ENCODE measurements around the gene AQP12B. TPM values are rescaled to one million over a fixed set of nuclear protein-coding genes. Genes with fewer than 3 reads are reported as not detected.
A peak's percentile ranks its signal among the peaks of the same experiment; 100 is the strongest.
"Not testable (repeated sequence)": the region's sequence is repeated elsewhere in the genome, so short reads cannot be mapped to it uniquely, and the experiment has no call there.

AQP12B gene
- total RNA-seq, 2 donors from 2014 or later = not detected

- H3K36me3 Mint-ChIP-seq; DNase-seq (ENCODE audit: low spot score in 2 of 2); H3K27ac Mint-ChIP-seq; H3K9me3 Mint-ChIP-seq; ATAC-seq: not testable (repeated sequence)
Observed at GRCh38 chr2:240692583-240693561, 10.2 kb upstream of the AQP12B start.

DNA sequence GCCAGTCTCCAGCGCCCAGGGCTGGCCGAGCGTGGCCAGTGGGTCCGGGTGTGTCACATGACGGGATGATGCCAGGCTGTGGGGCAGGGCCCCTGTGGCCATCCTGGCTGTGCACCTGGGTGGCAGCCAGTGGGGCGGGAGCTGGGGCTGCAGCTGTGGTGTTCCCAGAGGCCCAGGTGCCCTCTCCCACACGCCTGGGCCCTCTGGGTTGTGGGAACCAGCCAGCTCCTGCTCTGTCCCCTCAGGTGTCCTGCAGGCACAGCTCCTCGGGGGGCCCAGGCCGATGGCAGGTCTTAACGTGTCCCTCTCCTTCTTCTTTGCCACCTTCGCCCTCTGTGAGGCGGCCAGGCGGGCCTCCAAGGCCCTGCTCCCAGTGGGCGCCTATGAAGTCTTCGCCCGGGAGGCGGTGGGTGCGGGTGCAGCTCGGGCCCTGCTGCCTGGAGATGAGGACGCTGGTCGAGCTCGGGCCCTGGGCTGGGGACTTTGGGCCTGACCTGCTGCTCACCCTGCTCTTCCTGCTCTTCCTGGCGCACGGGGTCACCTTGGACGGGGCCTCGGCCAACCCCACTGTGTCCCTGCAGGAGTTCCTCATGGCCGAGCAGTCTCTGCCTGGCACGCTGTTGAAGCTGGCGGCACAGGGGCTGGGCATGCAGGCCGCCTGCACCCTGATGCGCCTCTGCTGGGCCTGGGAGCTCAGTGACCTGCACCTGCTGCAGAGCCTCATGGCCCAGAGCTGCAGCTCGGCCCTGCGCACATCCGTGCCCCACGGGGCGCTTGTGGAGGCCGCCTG is 9.1 kb upstream of the AQP12B start, which contains the start of gene AQP12A:
Gene AQP12A, plus strand, starts transcription at position 236 of the 790 bp plus-strand sequence. Its CDS starts 48 bp downstream, at position 284.
- ATAC-seq; H3K27ac Mint-ChIP-seq; H3K36me3 Mint-ChIP-seq; H3K9me3 Mint-ChIP-seq; DNase-seq (ENCODE audit: low spot score in 2 of 2): not testable (repeated sequence)

GRCh38 chr2:240691075-240691427 is 8.4 kb upstream of the AQP12B start:
- ATAC-seq; H3K27ac Mint-ChIP-seq; H3K36me3 Mint-ChIP-seq; DNase-seq (ENCODE audit: low spot score in 2 of 2); H3K9me3 Mint-ChIP-seq: not testable (repeated sequence)

- not testable (repeated sequence) for DNase-seq (ENCODE audit: low spot score in 2 of 2); H3K36me3 Mint-ChIP-seq
Observed at GRCh38 chr2:240690421-240691074, 7.9 kb upstream of the AQP12B start.

GRCh38 chr2:240689975-240690374 is 7.3 kb upstream of the AQP12B start:
- DNase-seq (ENCODE audit: low spot score in 2 of 2) (no peak), ATAC-seq (no peak)
- Mint-ChIP-seq H3K36me3 (no peaks in the 10 kb centered on the region), H3K27ac (no peak overlapping the region), H3K9me3 (no peaks in the 10 kb centered on the region)

More at GRCh38 chr2:240690421-240691074, 7.9 kb upstream of the AQP12B start:
- H3K9me3 Mint-ChIP-seq, H3K27ac Mint-ChIP-seq: not testable (repeated sequence)
- ATAC-seq = peak; percentile 28 to 36

DNA sequence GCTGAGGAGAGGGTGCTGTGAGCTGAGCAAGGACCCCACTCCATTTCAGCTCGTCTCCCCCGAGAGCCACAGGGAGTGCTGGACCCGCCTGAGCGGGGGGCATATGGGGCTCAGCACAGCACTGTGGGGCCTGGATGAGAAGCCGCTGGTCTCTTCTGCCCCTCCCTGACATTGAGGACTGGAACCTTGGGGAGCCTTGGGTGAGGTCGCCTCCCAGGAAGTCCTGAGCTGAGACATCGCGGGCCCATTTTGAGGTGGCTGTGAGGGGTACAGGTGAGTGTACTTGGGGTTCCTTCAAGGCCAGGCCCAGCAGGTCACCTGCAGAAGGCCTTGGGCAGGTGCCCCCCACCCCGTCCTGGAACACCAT is 5.9 kb upstream of the AQP12B start:
- no peak for DNase-seq (ENCODE audit: low spot score in 2 of 2)
- H3K36me3 Mint-ChIP-seq = no peaks in the 10 kb centered on the region
- H3K9me3 Mint-ChIP-seq = no peaks in the 10 kb centered on the region
- H3K27ac Mint-ChIP-seq = no peak overlapping the region
- no peak for ATAC-seq

- no peak overlapping the region for H3K27ac Mint-ChIP-seq
- no peak for ATAC-seq
Observed at GRCh38 chr2:240687741-240688552, 5.3 kb upstream of the AQP12B start.

GRCh38 chr2:240687045-240687740 is 4.5 kb upstream of the AQP12B start:
- DNase-seq (ENCODE audit: low spot score in 2 of 2) = no peak
- ATAC-seq = no peak
- Mint-ChIP-seq H3K9me3 (no peaks in the 10 kb centered on the region), H3K27ac (no peak overlapping the region), H3K36me3 (no peaks in the 10 kb centered on the region)

More at GRCh38 chr2:240687741-240688552, 5.3 kb upstream of the AQP12B start:
- no peak for DNase-seq (ENCODE audit: low spot score in 2 of 2)
- Mint-ChIP-seq H3K9me3 (no peaks in the 10 kb centered on the region), H3K36me3 (no peaks in the 10 kb centered on the region)

DNA sequence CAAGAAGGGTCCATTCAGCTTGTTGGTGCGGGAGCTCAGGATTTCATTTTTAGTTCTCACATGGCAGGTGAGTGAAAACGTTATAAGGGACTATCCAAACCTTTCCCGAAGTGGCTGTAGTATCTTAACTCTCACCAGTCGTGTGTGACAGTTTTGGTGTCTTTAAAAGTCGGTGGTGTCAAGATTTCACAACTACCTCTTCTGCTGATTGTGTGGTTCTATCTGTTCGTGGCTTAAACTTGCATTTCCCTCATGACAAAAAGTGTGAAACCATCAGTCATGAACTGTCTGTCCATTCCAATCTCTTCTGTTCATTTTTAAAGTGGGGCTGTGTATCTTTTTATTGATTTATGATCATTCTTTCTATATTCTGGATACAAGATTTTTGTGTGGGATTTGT is 3.8 kb upstream of the AQP12B start:
- Mint-ChIP-seq H3K27ac (no peak overlapping the region), H3K9me3 (no peaks in the 10 kb centered on the region), H3K36me3 (no peaks in the 10 kb centered on the region)
- no peak for ATAC-seq
- DNase-seq (ENCODE audit: low spot score in 2 of 2) = no peak

GRCh38 chr2:240685771-240686371 is 3.2 kb upstream of the AQP12B start:
- Mint-ChIP-seq H3K36me3 (no peaks in the 10 kb centered on the region), H3K9me3 (no peaks in the 10 kb centered on the region), H3K27ac (no peak overlapping the region)
- no peak for ATAC-seq
- no peak for DNase-seq (ENCODE audit: low spot score in 2 of 2)

DNA sequence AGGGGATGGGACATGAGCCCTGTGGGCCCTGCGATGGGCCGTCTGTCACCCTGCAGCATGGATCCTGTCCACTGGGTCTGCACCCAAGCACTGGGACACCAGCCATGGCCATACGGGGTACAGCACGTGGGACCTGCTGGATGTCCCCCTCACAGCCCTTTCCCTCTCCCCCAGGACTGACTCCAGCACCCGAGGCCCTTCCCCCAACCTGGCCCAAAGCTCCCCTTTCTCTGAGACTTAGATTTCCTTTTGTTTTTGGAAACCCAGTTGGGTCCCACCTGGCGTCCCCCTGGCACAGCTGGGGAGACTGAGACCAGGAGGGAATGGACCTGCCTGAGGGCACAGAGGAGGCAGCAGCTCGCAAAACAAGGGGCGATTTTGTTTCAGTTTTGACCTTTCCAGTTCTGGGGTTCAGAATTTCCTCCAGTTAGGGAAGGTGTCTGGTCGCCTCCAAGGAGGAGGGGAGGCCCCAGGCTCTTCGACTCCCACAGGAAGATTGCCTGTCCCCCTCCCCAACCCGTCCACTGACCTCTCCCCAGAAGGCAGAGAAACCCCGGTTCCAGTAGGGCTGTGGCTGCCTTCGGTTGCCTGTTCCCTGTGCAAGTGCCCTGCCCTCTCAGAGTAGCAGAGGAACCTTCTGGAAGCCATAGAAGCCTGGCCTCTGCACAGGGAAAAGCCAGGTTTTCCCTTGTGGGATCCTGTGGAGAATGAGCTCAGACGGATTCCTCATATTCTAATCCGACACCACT is 1.5 kb upstream of the AQP12B start:
- not testable (repeated sequence) for DNase-seq (ENCODE audit: low spot score in 2 of 2); H3K36me3 Mint-ChIP-seq; H3K9me3 Mint-ChIP-seq
- ATAC-seq = peak in 1 of 2 donors; percentile 23
- H3K27ac Mint-ChIP-seq = peak overlapping the region in 1 of 2 donors; percentile 44

GRCh38 chr2:240683329-240683979 is 769 bp upstream of the AQP12B start:
- H3K27ac Mint-ChIP-seq; H3K9me3 Mint-ChIP-seq; H3K36me3 Mint-ChIP-seq; DNase-seq (ENCODE audit: low spot score in 2 of 2): not testable (repeated sequence)
- ATAC-seq = peak in 1 of 2 donors; percentile 23

DNA sequence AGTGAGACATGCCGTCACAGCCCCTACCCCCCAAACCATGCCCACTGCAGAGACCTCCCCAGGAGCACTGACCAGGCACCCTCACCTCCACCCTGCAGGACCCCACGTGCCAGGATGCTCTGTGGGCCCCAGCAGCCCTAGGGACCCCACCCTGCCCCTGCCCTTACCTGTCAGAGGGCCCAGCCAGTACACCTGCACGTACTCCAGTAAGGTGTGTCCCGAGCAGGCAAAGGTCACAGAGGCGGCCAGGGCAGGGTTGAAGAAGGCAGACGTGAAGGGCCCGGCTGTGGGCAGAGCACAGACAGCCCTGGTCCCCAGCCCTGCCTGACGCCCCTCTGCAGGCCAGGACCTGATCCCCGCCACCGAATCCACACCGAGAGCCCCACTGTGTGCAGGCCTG is 2.5 kb downstream of the AQP12B start:
- not testable (repeated sequence) for DNase-seq (ENCODE audit: low spot score in 2 of 2); H3K9me3 Mint-ChIP-seq; H3K27ac Mint-ChIP-seq; ATAC-seq; H3K36me3 Mint-ChIP-seq

DNA sequence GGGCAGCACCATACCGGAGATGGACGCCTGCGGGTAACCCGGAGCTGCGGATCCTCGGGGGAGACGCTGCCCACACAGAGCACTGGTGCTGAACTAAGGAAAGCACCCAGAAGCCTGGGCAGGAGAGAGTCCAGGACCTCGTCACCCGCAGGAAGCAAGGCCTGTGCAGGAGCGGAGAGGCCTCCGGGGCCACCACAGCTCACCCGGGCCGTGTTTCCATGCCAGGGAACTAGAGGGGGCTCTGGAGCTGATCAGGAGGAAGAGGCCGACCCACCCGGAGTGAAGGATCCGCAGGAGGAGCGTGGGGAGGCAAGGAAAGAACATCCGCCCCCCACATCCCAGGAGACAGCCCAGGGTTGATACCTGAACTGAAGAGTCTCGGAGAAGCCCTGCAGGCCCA is 3.8 kb downstream of the AQP12B start:
- H3K9me3 Mint-ChIP-seq; H3K27ac Mint-ChIP-seq; H3K36me3 Mint-ChIP-seq; ATAC-seq; DNase-seq (ENCODE audit: low spot score in 2 of 2): not testable (repeated sequence)

Data from activated naive CD4-positive, alpha-beta T cell treated with anti-CD3 and anti-CD28 coated beads, Interleukin-2, amount 50 U/mL, for 72 hours (primary cell).